GM12891 (cell line): ENCODE data around the gene TMPRSS7.

ENCODE experiments used
- POLR2A ChIP-seq: IDR thresholded peaks from 2 replicates; pipeline ENCODE4 v1.6.1; 2011; ENCODE audit warnings: low read depth, low read length, control low read depth
- POLR2AphosphoS5 ChIP-seq: IDR thresholded peaks from 2 replicates; pipeline ENCODE4 v1.6.1; 2011; ENCODE audit warnings: low read depth, low read length, control low read depth
- POU2F2 ChIP-seq: IDR thresholded peaks from 2 replicates; pipeline ENCODE4 v1.6.1; 2011; ENCODE audit warnings: low read depth, mild to moderate bottlenecking, control low read depth, low read length, moderate library complexity
- SPI1 ChIP-seq: IDR thresholded peaks from 2 replicates; pipeline ENCODE4 v1.6.1; 2011; ENCODE audit warnings: low read depth, low read length, control low read depth

DNA sequence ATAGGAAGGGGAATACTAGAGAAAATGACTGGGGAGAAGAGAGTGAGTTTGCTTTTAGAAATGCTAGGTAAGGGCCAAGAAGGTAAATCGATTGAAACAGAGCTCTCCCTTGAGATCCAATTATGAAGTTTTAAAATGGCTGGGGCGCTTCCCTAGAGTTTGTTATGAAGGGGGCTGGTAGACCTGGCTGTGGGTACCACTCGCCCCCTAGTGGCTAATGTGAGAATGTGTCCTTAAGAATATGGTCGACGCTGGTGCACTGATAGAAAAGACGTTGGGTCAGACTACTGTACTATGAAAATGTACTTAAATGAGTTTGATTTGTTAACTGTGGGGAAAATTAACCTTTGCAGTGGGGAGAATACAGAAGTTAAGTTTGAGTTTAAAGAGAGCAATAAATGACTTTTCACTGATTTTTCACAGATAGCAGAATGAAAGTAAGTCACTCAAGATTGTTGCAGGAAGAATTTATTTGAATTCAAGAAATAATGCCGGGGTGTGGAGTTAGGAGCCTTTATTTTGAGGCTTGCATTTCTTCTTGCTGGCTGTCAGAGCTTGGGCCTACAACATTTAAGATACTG is 9.2 kb downstream of the TMPRSS7 start:
- TF ChIP-seq POLR2AphosphoS5 (no peak), SPI1 (no peak), POLR2A (no peak), POU2F2 (no peak)
